ENCODE data around the gene LOXL1. TPM values are rescaled to one million over a fixed set of nuclear protein-coding genes. Genes with fewer than 3 reads are reported as not detected.

The LOXL1 gene
- total and polyA plus RNA-seq, 2 of the 4 experiments (the other 2 are of a cell fraction): 148 to 332 TPM

- Histone ChIP-seq H3K9ac (ENCODE audit: low read depth, low read length) (no peak overlapping the region), H3K18ac (ENCODE audit: low read depth, low read length) (0 out of 2 replicates have a peak overlapping the region, but pooled peaks have one; percentile 6), H4K5ac (ENCODE audit: low read depth, low read length) (no peak overlapping the region), H3K23ac (ENCODE audit: low read depth, low read length) (no peak overlapping the region), H2AK9ac (replicated peaks; ENCODE audit: low read depth, low read length, poor library complexity) (no peak overlapping the region), H3K27me3 (ENCODE audit: control insufficient read depth, insufficient read depth, low read length) (no peaks in the 10 kb centered on the region), H3K4me3 (ENCODE audit: insufficient read depth, low read depth, low read length) (no peak overlapping the region), H3K9me3 (ENCODE audit: control insufficient read depth, insufficient read depth, low read length) (no peaks in the 10 kb centered on the region), H4K20me1 (ENCODE audit: insufficient read depth, low read length) (no peaks in the 10 kb centered on the region; the same call in 1 of the 2 replicates), H2AFZ (replicated peaks; ENCODE audit: low read length, poor library complexity) (no peak overlapping the region), H3K56ac (ENCODE audit: extremely low read depth, insufficient read depth, low read length) (no peak overlapping the region), H3K4me1 (ENCODE audit: control insufficient read depth, insufficient read depth, low read length) (peaks cover 8% of the 10 kb centered on the region), H2AK5ac (ENCODE audit: low read depth, low read length) (no peak overlapping the region), H2BK120ac (ENCODE audit: low read depth, low read length) (no peak overlapping the region), H2BK5ac (ENCODE audit: low read depth, low read length, poor library complexity, severe bottlenecking) (no peak overlapping the region), H2BK20ac (ENCODE audit: low read depth, low read length) (no peak overlapping the region), H3K27ac (ENCODE audit: insufficient read depth, low read length) (no peak overlapping the region), H3K14ac (replicated peaks; ENCODE audit: low read depth, low read length) (no peak overlapping the region), H3K79me1 (ENCODE audit: low read depth in 1 of 2, low read length in 2 of 2) (no peaks in the 10 kb centered on the region), H3K4me2 (ENCODE audit: low read depth, low read length) (no peak overlapping the region), H4K91ac (ENCODE audit: insufficient read depth, low read depth, low read length) (no peak overlapping the region), H3K9me1 (ENCODE audit: insufficient read depth, low read length) (peaks cover 7% of the 10 kb centered on the region), H2BK15ac (ENCODE audit: low read depth, low read length) (no peak overlapping the region), H3K36me3 (ENCODE audit: control insufficient read depth, insufficient read depth, low read length) (no peaks in the 10 kb centered on the region), H3K4ac (ENCODE audit: low read depth, low read length) (no peak overlapping the region), H4K8ac (ENCODE audit: low read depth in 2 of 2, low read length in 2 of 2) (no peak overlapping the region)
- WGBS, 2 experiments (ENCODE audit: extremely low coverage in 2 of 2, insufficient read length in 1 of 2): no CpG with 5 or more reads among the region's 4 CpGs
- CTCF ChIA-PET: interaction anchor here (0.6 to 1.4 kb wide), 5 partner anchors 9 to 45 kb away, joined by 3 to 6 read pairs (median 4); no protein-coding TSS in a partner anchor
- dilution Hi-C loops (cut with HindIII; ENCODE audit: low sequenced_read_pairs, unreplicated experiment): no loop called here
- POLR2A ChIA-PET (ENCODE audit: unreplicated experiment): interaction anchor here (1.0 kb wide), 1 partner anchor 18 kb away, joined by 3 read pairs; no protein-coding TSS in a partner anchor
- in situ Hi-C loops (cut with MboI; ENCODE audit: low sequenced_read_pairs): loop anchor here (5.0 kb wide), 1 partner anchor 34 kb away; the partner anchor contains the start of gene TBC1D21
- no peak for TF ChIP-seq CHD1 (IDR thresholded peaks at IDR 0.05; ENCODE audit: low read depth, low read length)
- 0 out of 2 replicates have a peak, but pooled peaks have one; percentile 19 for TF ChIP-seq USF2 (IDR thresholded peaks at IDR 0.05; ENCODE audit: low read depth, low read length)
- TF ChIP-seq MAFK (IDR thresholded peaks at IDR 0.05; ENCODE audit: low read depth, low read length): peak; percentile 53
- no peak for TF ChIP-seq CEBPB (IDR thresholded peaks at IDR 0.05; ENCODE audit: low read depth, low read length)
- no peak for TF ChIP-seq NFE2L2 (IDR thresholded peaks at IDR 0.05; ENCODE audit: low read depth, low read length)
- TF ChIP-seq FOS (IDR thresholded peaks at IDR 0.05; ENCODE audit: low read depth, low read length): peak; percentile 67
- TF ChIP-seq RCOR1 (IDR thresholded peaks at IDR 0.05; ENCODE audit: insufficient replicate concordance, low read length): no peak
- BruUV-seq (replicated peaks): no TSS peak
- ATAC-seq (ENCODE audit: low read depth) (peak; percentile 82), DNase-seq (peak; percentile 76)
- intact Hi-C loops (cut with micrococcal nuclease): no loop called here
These were observed 19.8 kb upstream of the LOXL1 start for GRCh38 chr15:73906346-73907034.
